CD4-positive, alpha-beta T cell treated with Interleukin-6 for 4 hours (primary cell): Measurements from ENCODE around the gene GALNT10.

ENCODE experiments used
- DNase-seq: peaks from one replicate; pipeline ENCODE4 v3.0.0-alpha.2; 2020; ENCODE audit warnings: mixed read lengths

The GALNT10 gene

DNA sequence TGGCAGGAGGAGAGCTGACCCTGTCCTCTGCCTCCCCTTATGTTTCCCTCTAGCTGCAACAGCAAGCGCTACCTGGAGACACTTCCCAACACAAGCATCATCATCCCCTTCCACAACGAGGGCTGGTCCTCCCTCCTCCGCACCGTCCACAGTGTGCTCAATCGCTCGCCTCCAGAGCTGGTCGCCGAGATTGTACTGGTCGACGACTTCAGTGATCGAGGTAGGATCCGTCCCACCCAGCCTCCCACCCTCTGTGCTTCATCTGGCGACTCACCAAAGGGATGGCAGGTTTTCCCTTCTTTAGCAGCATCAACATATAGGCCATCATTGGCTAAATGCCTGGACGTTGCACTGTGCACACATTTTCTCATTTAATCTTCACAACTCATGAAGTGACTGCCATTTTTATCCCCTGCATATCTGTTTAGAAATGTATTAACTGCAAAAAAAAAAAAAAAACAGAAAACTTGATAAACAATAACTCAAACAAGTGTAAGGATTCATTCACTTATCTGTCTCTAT, 139.0 kb downstream of the GALNT10 start:
- DNase-seq, result no peak

DNA sequence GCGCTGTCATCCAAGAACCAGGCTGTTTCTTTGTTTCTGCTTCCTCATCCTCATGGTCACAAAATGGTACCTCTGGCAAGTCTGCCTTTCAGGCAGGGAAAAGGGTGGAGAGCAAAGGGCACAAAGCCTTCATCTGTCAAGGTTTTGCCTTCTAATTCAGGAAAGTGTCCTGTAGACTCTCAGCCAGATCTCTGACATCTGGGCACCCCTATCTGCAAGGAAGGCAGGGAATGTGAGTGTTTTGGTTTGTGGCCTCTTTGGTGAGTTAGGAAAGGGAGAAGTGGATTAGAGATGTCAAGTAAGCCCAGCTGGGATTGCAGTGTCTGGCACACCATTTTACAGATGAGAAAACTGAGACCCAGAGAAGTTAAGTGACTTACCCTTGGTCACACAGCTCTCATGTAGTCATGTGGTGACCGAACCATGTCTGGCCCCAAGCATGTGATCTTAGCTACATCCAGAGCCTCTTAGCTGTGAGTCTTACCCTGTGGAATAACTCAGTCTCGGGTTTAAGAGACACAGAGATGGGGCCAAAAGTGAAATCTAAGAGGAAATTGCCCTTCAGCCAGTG, 139.6 kb downstream of the GALNT10 start:
- DNase-seq, result no peak

DNA sequence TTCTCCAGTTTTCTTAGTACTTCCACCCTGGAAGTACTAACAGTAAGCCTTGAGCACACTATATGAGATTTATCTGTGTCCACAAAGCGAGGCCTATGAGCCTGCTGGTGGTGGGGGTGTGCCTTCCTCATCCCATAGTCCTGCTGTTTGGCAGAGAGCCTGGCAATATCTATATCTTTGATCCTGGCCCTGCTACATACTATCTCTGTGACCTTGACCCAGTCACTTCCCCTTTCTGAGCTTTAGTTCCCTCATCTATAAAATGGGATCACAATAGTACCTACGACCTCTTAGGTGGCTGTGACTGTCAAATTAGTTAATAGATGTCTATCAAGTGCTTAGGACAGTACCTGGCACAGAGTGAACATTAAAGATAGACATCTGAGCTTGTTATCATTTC, 140.7 kb downstream of the GALNT10 start:
- DNase-seq, result no peak

DNA sequence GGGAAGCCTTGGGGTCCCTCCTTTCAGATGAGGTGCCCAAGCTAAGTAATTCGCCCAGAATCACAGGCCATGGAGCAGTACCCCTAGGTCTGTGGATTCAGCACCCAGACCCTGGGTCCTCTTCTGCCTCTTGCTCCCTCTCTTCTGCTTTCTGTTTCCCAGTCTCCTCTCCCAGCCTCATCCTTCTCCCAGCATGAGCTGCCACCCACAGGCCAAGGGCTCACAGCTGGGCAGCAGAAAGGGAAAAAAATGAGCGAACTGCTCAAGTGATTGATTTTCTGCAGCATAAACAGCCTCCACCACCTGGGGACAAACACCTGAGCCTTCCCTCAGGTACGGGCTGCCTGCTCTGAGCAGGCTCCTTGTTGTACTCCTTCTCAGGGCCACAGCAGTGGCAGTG, 141.4 kb downstream of the GALNT10 start:
- no peak for DNase-seq

DNA sequence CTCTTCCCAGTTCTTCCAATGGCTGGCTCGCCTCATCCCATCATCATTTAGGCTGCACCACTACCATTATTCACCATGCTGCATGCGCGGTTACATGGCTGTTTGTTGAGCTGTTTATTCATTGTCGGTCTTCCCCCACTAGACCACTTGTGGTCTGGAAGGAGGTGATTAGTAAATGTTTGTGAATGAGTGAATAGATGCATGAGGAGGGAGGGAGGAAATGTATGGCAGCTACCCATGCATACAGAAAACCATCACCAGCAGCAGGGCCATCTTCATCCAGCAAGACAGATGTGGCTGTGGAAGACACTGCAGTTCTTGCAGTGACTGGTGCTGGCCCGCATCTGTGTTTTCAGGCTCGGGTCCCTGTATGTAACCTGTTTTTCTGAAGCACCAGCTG, 141.9 kb downstream of the GALNT10 start:
- no peak for DNase-seq

DNA sequence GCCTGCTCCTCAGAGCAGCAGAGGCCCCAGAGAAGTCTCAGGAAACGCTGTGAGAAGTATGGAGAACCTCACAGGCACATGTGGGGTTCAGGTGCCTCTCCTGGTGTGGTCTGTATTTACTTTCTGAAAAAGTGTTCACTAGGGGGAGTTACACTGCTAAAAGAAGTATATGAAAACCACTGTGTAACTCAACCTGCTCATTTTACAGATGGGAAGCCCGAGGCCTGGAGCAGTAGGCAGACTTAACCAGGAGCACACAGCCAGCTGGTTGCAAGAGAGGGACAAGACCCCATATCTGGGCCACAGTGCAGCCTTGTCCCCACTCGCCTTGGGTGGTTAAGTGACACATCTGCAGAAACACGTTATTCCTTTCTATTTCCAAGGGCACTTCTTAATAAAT, 142.5 kb downstream of the GALNT10 start:
- DNase-seq, result no peak

DNA sequence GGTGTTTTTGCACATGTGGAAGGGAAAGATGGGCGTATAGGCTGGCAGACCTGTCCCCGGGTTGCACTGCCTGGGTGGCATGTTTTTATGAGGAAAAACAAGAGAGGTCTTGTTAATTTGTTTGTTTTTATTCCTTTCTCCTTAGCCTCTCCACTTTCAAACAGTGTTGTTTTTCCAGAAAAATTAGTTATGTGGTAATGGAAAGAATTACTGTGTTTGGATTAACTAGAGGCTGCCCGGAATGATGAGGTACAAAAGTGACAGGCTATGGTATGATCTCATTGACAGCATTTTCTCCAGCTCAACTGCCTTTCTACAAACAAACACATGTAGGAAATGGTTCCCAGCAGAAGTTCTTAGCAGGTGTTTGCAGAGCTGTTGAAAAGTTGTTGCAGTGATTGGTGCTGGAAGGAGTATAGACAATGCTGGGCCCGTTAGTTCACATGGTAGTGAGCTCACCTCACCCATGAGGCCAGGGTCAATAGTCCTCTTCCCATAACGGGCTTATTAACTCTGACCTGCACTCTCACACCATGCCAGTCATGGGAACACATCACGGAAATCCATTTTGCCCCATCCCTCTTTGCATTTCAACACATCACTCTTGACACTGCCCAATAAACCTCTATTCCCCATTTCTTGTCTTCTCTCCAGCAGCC, 144.0 kb downstream of the GALNT10 start:
- DNase-seq, result no peak

DNA sequence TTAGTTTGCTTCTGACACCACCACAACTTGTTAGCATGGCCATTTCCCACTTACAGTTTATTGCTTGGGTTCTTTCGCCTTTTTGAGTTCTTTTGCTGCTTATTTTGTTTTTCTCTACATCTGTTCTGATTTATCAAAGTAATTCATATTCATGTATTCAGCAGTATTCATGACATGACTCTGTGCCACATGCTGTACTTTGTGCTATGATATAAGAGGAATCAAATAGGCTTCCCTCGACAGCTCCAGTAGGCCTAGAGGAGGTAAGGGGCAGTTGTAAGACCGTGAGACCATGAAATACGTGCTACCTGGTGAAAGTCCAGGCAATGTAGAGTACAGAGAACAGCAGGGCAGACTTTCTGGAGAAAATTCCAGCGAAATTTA, 144.5 kb downstream of the GALNT10 start:
- DNase-seq, result no peak

DNA sequence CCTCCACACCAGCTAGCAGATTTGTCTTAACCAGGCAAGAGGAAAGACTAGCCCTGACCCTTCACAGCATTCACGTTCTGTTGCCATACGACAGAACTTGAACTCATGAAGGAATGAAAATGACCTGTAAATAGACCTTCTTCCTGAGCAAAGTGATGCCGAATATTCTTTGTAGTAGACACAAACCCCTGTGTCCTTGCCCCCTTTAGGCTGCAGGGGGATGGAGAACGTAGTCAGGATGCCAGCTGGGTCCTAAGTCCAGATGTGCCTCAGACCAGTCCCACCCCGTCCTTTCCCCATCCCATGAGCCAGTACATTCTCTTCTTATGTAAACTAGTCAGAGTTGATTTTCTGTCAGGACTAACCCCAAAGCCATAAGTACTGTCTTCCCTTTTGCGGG, 151.1 kb downstream of the GALNT10 start:
- no peak for DNase-seq

DNA sequence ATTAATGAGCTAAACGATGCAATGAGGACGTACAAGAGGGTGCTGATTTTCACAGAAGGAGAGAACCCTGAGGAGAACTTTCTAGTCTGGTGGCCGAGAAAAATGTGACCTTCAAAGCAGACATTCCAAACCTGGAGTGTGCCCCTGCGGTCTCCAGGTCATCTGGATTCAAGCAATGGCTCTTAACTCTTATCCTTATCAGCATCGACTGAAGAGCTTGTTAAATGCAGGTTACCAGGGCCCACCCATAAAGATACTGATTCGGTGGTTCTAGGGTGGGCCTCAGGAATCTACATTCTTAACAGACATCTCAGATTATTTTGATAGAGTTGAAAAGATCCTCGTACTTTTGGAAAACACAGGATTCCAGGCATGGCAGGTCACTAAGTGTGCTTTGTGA, 151.7 kb downstream of the GALNT10 start:
- no peak for DNase-seq

DNA sequence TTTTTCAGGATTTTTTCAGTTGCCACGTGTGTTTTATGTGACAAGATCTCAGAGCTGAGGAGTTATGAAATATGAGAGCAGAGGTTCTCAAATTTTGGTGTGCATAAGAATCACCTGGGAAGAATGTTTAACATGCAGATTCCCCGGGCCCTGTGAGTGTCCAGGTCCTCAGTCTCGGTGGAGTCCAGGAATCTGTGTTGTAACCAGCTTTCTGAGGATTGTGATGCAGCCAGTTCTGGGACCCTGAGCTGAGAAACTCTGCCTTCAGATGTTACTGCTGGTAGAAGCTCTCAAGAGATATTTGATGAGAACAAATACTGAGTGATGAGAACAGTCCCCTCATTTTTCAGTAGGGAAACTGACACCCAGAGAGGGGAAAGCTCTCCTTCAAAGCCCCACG, 152.4 kb downstream of the GALNT10 start:
- no peak for DNase-seq

DNA sequence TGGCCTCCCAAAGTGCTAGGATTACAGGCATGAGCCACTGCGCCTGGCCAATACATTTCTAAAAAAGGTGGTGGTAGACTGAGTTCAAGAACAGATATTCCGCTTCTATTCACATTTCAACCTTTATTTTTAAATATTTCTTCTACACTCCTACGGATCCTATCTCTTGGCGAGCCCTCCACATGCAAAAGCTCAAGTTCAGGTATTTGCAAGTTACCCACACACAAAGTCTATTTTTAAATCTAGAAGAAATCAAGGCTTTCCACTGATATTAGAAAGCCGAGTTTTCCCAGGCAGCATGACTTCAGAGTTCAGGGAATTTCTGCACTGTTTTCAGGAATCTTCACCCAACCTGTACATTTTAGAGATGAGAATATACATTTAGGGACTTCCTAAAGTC, 153.9 kb downstream of the GALNT10 start:
- DNase-seq, result no peak

DNA sequence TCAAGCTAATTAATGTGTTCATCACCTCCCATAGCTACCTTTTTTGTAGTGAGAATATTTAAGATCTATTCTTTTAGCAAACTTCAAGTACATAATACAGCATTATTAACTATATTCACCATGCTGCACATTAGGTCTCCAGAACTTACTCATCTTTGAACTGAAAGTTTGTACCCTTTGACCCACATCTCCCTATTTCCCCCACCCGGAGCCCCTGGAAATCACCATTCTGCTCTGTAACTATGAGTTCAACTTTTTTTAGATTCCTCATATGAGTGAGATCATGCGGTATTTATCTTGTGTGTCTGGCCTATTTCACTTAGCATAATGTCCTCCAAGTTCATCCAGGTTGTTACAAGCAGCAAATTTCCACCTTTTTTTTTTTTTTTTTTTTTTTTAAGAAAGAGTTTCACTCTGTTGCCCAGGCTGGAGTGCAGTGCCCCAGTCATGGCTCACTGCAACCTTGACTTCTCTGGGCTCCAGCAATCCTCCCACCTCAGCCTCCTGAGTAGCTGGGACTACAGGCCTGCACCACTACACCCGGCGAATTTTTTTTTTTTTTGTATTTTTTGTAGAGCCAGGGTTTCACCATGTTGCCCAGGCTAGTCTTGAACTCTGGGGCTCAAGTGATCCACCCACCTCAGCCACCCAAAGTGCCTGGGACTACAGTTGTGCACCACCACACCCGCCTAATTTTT, 154.9 kb downstream of the GALNT10 start:
- DNase-seq, result no peak

DNA sequence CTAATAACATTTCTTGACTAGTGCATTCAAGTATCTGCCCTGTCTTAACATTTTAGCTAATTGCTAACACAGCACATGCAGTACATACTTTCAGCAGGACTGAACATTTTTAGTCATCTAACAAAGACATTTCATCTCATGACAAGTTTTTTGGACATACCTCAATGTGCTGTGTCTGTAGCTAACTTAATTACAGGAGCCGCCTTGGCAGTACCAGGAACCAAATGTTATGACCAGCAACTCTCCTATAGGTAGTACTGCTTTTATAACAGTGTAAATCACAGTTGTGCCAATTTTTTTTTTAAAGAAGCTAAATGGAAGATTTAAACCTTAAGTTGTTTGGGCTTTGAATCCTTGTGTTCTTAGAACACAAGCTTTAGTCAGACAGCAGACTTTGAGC, 155.9 kb downstream of the GALNT10 start:
- DNase-seq, result no peak

DNA sequence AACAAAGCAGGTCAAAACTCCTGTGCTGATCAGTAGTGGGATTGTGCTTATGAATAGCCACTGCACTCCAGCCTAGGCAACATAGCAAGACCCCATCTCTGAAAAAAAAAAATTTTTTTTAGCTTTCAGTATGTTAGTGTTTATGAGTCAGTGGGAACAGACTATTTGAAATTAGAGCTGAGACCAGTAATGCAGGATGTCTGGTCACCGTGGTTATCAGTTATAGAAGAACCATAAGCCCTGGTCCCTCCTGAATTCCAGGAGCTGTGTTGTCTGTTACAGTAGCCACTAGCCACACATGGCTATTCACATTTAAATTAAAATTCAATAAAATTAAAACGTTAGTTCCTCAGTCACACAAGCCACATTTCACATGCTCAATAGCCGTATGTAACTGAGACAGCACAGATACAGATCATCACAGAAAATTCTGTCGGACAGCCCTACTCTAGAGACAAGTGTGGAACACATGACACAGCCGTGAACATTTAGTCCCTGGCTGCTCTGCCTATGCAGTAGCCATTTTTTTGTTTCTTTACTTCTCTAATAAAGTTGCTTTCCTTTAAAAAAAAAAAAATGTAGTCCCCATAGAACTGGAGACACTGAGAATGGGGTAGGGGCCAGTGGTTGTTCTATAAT, 159.2 kb downstream of the GALNT10 start:
- no peak for DNase-seq

DNA sequence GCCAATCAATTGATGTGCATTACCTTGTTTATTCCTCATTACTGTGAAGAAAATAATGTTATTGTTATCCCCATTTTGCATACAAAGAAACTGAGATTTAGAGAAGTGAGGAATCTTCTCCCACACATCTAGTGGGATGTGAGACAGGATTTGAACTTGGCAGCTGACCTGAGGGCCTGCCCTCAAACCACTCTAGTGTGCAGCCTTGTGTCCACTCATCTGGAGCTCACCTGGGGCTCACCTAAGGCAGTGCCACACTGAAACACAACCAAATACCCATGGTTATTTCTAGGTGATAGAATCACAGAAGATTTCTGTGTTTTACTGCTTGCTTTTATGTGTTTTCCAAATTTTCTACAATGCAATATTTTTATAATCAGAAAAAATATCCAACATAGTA, 160.6 kb downstream of the GALNT10 start:
- DNase-seq, result no peak

DNA sequence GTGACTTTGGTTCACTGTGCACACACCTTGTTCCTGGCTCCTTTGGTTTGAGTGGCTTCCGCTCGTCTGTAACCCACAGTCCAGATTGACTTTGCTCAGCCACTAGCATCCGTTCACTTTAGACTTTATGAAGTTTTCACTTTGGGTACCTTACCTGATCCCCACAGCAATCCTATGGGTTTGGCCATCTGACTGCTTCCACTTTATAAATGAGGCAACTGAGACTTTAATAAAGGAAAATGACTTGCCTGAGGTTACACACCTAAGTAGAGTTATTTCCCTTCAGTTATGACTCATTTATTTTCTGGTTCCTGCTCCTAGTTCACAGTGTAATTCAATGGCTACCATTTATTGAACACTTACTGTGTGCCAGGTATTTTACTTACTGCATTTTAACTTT, 161.0 kb downstream of the GALNT10 start:
- DNase-seq, result no peak

DNA sequence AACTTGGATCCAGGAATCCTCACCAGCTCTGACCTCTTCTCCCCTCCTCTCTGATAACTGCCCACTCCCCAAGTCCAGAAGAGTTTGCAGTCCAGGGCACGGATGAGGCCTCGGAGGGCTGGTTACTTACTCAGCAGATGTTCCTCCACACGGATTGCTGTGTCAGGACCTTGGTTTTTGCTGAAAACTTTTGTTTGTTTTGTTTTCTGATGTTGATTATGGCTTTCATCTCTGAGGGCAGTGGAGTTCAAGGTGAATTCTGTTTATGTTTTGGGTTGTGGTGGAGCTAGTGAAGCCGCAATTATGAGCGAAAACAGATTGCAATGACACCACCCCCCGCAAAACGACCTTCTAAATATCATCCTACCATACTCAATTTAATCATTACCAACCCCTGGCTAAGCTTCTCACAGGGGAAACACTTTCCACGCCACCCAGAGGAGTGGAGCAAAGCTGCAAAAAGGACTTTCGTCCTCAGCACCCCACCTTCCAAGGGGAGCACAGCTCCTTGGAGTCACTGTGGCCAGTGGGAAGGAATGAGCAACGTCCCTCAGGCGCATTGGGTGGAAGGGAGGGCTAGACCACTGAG, 162.5 kb downstream of the GALNT10 start:
- DNase-seq, result no peak

DNA sequence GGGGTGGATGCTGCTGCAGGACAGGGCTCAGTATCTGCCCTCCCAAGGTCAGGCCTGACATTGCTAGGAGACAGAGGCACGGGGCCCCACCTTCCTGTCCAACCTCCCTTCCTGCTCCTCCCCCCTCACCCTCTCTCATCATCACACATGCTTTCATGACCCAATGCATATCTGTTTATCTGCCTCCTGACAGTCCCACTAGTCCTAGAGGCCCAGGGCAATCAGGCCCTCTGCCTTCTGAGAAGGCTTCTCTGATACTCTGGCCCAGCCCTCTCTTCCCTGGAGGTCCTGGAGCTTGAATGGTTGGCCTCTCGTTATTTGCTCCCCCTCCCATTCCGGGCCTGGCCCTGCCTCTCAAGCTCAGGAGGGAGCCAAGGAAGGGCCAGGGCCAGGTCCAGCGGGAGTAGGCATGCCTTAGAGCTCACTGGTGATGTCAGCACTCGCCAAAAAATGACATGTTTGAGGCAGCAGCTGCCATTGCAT, 164.6 kb downstream of the GALNT10 start:
- no peak for DNase-seq

DNA sequence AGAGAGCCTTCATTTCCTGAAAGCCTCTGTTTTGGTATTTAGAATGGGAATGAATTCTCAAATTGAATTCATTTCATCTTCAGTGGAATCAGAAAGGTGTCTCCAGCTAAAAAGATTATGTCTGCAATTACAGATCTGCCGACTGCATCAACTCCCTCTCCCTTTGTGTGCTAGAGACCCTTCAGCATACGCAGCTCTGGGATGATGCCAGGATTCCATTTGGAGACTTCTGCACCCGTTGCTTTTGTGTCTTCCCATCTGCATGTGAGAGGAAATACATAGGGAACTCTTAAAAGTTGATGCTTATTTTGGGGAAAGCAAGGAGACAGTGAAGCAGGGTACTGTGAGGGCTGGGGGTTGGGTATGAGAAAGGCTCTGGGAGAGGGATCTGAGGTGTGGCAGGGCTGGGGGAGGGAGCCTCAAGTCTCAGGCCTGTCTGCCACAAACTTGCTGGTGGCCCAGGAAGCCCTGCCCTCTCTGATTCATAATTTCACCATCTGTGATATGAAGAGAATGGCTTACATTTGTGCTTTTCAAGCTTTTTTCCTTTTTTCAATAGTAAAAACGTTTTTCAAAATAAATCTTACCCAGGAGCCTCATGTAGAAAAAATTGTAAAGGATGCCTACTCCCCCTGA, 165.6 kb downstream of the GALNT10 start:
- no peak for DNase-seq

DNA sequence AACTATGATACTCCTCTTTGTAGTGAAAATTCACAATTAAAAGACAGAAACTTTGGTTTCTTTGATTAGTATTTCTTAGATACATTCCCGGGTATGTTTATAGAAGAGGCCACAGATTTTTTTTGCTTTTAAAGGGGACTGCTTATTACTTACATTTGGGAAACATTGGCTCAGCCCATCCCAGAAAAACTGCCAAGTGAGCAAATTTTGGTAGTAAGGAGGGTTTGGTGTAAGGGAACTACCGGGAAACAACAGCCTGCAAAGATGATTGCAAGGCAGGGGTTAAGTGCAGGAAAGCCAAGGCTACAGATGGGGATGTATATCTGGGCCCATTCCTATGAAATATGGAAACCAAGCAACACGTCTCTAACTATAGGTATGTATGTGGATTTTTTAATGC, 166.4 kb downstream of the GALNT10 start:
- no peak for DNase-seq

DNA sequence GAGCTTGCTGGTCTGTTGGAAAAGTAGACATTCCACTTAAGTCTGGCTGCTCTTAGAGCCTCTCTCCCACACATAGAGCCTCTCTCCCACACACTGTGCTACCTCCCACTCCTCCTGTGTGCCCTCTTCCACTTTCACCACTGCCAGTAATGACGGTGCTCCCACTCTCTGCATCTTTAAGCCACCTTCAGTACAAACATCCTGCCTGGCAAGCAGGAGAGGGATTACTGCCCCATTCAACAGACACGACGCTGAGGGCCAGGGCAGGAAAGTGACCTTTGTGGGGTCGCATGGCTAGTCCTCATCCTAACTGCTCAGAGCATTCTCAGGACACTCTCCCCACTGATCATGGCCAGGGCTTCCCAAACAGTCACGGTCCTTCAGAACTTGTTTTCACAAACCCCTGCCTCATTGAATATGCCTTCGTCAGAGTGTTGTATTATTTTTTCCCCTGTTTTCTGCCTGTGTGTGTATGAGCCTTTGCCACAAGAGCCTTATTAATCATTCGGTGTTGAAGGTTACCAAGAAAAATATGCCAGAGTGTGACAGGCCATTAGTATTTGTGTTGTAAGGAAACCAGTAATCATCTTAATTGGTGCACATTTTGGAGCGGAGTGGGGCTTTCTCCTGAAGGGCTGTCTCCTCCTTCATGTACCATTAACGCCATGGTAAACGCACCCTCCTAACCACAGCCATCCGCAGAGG, 168.1 kb downstream of the GALNT10 start:
- no peak for DNase-seq
